Measurements from ENCODE around the gene ADH1A.
"Not testable (repeated sequence)": the region's sequence is repeated elsewhere in the genome, so short reads cannot be mapped to it uniquely, and the experiment has no call there.

ADH1A gene
- 0 to 1.5 (median 0) reads per million in 17 experiments for total RNA-seq

- no peak for DNase-seq
Measured at GRCh38 chr4:99290848-99291786, at the start of gene ADH1A. TSS of gene ADH1A (minus strand) at chr4:99290985. CDS start at chr4:99290914, 71 bp downstream.

GRCh38 chr4:99339172-99339571 is 48.4 kb upstream of the ADH1A start:
- no peak for DNase-seq

- no peak for DNase-seq
Measured at GRCh38 chr4:99336553-99336952, 45.8 kb upstream of the ADH1A start.

GRCh38 chr4:99334880-99335279 is 44.1 kb upstream of the ADH1A start:
- DNase-seq: no peak

GRCh38 chr4:99330648-99331047 is 39.9 kb upstream of the ADH1A start:
- no peak for DNase-seq

- DNase-seq: no peak
Measured at GRCh38 chr4:99329876-99330275, 39.1 kb upstream of the ADH1A start.

- no peak for DNase-seq
Measured at GRCh38 chr4:99324979-99325378, 34.2 kb upstream of the ADH1A start.

- no peak for DNase-seq
Measured at GRCh38 chr4:99324361-99324760, 33.6 kb upstream of the ADH1A start.

GRCh38 chr4:99323756-99324155 is 33.0 kb upstream of the ADH1A start:
- no peak for DNase-seq

- DNase-seq: no peak
Measured at GRCh38 chr4:99321241-99322191, 30.7 kb upstream of the ADH1A start, which contains the start of gene ADH1B. TSS of gene ADH1B (minus strand) at chr4:99321401. CDS start at chr4:99321331, 70 bp downstream.

GRCh38 chr4:99317811-99318210 is 27.0 kb upstream of the ADH1A start:
- not testable (repeated sequence) for DNase-seq

- DNase-seq: no peak
Measured at GRCh38 chr4:99317354-99317753, 26.6 kb upstream of the ADH1A start.

GRCh38 chr4:99315839-99316238 is 25.1 kb upstream of the ADH1A start:
- no peak for DNase-seq

- DNase-seq: no peak
Measured at GRCh38 chr4:99314211-99314610, 23.4 kb upstream of the ADH1A start.

GRCh38 chr4:99310389-99310788 is 19.6 kb upstream of the ADH1A start:
- no peak for DNase-seq

- DNase-seq: no peak
Measured at GRCh38 chr4:99305638-99306400, 15.0 kb upstream of the ADH1A start.

GRCh38 chr4:99301376-99302164 is 10.8 kb upstream of the ADH1A start:
- no peak for DNase-seq

- DNase-seq: no peak
Measured at GRCh38 chr4:99300934-99301333, 10.1 kb upstream of the ADH1A start.

GRCh38 chr4:99293357-99293756 is 2.6 kb upstream of the ADH1A start:
- DNase-seq: no peak

- no peak for DNase-seq
Measured at GRCh38 chr4:99285387-99285786, 5.4 kb downstream of the ADH1A start.

GRCh38 chr4:99282731-99283130 is 8.1 kb downstream of the ADH1A start:
- no peak for DNase-seq

Measured in suppressor macrophage (primary cell).